Cardiac septum (tissue), 1 donor: ENCODE measurements around the gene PRLR. TPM values are rescaled to one million over a fixed set of nuclear protein-coding genes. Genes with fewer than 3 reads are reported as not detected.
"Not testable (repeated sequence)": the region's sequence is repeated elsewhere in the genome, so short reads cannot be mapped to it uniquely, and the experiment has no call there.

Experiments used
- DNase-seq: peaks from one replicate; pipeline ENCODE4 v3.0.0-alpha.2; 2020; ENCODE audit warnings: low spot score
- intact Hi-C: fragments of 100-400 bp; cut with DNase I; formaldehyde crosslinking; loops from one replicate; pipeline ENCODE4 v1.14.0; 2022
- long read RNA-seq: library from polyadenylated mRNA; unstranded; transcript quantifications from one replicate; pipeline ENCODE4 v2.0.0, GENCODE V29; 2021
- total RNA-seq: library from RNA; stranded (reverse); fragmentation: NEBNext Ultra II Directional; extraction: Animal tissue kit (Norgen Biotek cat#: 25700); gene quantifications from one replicate; pipeline ENCODE4 v1.2.1, GENCODE V29; 2021
- donor health status: DM: no; HTN: no; CAD: no.

The PRLR gene
- total RNA-seq = 0.30 TPM
- long read RNA-seq, partial matches to known transcripts = 0 of 1 reads
- long read RNA-seq, other reads (novel, unspliced or antisense) = 1 of 1 reads

DNA sequence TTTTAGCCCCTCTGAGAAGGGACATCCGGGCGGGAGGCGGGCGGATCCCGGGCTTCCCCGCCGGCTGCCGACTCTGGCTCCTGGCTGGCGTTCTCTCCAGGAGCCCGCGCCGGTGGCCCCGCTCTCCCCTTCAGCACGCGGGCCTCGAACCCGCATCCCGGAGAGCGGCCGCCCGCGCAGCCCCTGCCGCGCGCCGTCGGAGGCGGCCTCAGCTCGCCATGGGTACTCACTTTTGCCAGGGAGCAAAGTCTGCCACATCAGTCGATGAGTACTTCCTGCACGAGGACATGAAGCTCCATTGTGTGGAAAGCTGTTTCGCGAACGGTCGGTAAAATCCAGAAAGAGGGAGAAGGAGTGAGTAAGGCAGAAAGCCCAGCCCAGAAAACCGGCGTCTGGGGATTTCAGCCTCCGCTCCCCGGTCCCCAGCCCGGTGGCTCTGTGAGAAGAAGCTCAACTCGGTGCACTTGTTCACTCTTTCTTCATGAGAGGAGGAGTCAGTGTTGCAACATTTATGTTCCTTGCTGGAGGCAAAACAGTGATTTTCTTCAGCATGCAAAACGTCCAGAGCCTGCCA lies at the start of gene PRLR:
TSS of gene PRLR (minus strand) at position 450 of the 574 bp plus-strand sequence. CDS start 140,867 bp downstream, outside the sequence.
- DNase-seq = no peak
- intact Hi-C loops = no loop called here

DNA sequence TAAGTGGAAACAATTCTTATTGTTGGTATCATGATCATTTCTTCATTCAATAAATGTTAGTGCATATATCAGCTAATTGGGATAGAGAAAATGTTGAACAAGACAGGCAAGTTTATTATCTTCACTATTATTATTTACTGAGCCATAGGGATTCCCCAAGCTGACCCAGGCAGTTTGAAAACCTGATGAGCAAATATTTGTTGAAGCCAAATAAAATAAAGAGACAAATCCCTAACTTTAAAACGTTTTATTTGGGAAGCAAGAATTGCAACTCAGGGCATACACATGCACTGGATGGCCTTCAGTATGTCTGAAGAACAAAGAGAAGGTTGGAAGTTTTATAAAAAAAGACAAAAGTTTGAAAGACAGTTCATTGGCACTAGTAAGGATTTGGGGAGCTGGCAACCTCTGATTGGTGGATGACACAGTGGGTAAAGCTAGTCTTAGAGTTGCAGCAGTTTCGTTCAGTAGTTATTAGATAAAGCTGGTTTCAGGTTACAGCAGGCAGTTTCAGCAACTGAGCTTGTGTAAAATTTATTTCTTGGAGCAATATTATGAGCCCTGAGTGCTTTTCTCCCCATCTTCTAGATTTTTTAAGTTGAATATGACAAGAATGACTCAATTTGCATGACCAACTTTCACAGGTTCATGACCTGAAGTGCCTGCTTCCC lies 44.7 kb upstream of the PRLR start:
- DNase-seq = no peak
- intact Hi-C loops = no loop called here

DNA sequence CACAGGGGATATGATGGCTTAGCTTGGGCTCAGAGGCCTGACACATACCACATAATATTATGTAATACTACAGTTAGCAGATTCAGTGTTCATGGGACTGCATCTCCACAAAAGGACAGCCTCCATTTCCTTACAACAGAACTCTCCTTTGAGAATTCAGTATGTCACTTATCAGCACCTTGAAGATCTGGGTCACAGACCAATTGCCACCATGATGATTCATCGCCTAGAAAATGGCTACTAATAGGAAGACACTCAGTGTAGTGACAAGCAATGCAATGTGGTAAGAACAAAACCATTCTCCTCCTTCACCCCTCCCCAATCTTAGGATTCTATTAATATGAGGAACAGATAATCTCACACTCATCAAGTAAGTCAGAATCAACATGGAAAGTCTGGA lies 38.7 kb upstream of the PRLR start:
- DNase-seq = no peak
- intact Hi-C loops = no loop called here

DNA sequence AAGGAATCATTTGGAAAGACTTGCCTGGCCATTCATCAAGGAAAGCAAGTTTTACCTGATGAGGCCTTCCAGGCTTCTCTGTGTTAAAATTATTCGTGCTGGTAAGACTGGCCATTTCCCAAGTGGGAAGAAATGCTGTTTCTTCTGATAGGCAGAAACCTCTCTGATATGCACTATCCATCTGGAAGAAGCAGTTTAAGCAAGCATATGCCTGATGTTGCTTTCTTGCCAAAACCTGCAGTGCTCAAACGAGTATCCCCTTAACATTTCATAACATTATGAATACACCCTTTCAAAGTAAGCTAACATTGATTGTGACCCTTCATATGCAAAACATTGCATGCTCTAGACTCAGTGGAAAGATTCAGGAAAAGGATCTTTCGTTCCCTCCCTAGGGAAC lies 36.0 kb upstream of the PRLR start:
- intact Hi-C loops = no loop called here
- no peak for DNase-seq

DNA sequence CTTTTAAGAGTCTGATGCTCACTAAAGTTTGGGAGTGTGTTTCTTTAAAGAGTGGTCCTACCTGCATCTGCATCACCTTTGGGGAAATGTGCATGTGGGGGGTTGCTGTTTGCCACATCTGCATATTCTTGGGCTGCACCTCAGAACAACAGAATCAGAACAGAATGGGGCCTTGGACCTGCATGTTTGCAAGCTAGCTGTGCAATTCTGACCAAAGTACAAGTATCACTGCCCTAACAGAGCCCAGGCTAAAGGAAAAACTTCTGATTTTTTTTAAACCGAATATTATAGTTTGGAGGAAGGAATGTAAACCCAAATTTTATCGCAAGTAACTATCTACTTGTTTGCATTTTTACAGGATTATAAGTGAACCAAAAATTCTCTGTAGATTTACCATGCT lies 34.2 kb upstream of the PRLR start:
- DNase-seq = no peak
- intact Hi-C loops = no loop called here

DNA sequence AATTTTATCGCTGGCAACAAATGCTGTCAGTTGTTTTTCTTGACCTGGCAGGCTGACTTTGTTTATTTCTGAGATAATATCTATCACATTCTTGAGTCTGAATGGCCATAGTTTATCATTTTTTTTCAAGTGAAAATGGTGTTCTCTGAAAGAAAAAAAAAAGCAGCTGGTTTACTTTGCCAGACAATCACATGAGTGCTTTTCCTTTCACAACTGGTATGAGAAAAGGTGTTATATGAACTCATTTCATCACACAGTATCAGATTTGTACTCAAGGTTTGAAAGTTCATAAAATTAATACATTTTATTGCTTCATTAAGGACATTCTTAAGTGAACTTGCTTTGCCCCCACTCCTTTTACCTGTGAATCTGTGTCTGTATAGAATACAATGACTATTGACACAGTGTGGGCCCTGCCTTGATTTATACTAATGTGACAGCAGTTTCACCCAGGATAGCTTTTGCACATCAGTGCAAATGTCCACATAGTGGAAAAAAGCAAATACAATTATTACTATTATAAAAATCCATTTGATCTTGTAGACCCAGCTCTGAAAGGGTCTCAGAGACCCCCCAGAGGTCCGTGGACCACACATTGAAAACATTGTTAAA lies 33.1 kb upstream of the PRLR start:
- intact Hi-C loops = no loop called here
- no peak for DNase-seq

DNA sequence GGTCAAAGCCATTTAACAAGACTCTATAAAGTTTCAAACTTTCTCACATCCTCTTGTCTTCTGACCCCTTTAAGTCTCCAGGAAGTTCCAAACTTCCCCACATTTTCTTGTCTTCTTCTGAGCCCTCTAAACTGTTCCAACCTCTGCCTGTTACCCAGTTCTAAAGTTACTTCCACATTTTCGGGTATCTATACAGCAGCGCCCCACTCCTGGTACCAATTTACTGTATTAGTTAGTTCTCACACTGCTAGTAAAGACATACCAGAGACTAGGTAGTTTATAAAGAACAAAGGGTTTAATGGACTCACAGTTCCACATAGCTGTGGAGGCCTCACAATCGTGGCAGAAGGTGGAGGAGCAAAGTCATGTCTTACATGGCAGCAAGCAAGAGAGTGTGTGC lies 23.3 kb upstream of the PRLR start:
- no peak for DNase-seq
- intact Hi-C loops = no loop called here

DNA sequence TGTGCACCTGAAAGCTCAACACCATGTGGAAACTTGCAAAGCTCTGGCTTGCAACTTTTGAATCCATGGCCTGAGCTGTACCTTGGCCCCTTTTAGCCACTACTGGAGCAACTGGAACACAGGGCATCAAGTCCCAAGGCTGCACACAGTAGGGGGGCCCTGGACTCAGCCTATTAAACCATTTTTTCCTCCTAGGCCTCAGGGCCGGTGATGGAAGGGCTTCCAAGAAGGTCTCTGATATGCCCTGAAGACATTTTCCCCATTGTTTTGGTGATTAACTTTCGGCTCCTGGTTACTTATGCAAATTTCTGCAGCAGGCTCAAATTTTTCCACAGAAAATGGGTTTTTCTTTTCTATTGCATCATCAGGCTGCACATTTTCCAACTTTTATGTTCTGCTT lies 22.7 kb upstream of the PRLR start:
- no peak for DNase-seq
- intact Hi-C loops = no loop called here

DNA sequence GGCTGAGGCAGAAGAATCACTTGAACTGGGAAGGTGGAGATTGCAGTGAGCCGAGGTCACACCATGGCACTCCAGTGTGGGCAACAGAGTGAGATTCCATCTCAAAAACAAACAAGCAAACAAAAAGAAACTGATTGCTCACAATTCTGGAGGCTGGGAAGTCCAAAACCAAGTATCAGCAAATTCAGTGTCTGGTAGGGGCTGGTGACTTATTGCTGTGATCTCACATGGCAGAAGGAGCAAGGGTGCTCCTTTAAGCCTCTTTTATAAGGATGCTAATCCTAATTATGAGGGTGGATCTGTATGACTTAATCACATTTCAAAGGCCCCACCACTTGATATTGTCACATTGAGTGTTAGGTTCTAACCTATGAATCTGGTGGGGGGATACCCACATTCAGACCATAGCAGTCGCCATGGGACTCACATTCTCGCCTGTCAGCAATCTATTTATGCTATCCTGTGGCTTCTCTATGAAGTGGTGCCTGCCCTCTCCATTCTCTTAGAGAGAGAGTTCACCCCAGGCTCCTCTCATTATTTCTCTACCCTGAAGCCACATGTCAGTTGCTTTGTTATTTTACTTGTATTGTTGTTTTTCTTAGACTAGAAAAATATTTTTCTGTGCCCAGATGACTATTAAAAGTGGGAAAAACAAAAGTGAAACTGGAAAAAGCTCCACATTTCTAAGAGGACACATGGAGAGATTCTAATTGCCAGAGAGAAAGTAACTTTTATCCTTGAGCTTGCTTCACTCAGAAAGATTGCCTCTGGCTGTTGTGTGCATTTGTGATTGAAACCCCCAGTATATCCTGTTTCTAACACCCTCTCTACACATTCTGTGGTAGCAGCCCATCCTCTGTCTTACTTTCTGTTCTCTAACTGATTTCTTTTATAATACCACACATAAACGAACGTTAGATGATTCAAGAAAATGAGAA lies 18.8 kb upstream of the PRLR start:
- no peak for DNase-seq
- intact Hi-C loops = no loop called here

DNA sequence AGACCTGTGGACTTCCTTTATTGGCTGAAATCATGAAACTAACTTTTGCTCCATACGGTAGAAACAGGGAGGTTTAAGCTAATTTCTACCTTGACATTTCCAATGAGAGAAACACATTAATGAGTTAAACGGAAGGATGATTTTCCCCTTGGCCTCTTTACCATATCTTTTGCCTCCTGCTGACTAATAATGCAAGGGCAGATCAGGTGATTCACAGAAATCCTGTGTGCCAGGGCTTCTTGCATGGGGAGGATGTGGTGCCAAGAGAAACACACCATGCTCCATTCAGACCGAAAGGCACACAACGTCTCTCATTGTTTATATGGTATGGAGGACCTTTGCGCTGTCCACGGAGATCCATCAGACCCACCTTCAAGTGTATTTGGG lies 17.4 kb upstream of the PRLR start:
- no peak for DNase-seq
- intact Hi-C loops = no loop called here

DNA sequence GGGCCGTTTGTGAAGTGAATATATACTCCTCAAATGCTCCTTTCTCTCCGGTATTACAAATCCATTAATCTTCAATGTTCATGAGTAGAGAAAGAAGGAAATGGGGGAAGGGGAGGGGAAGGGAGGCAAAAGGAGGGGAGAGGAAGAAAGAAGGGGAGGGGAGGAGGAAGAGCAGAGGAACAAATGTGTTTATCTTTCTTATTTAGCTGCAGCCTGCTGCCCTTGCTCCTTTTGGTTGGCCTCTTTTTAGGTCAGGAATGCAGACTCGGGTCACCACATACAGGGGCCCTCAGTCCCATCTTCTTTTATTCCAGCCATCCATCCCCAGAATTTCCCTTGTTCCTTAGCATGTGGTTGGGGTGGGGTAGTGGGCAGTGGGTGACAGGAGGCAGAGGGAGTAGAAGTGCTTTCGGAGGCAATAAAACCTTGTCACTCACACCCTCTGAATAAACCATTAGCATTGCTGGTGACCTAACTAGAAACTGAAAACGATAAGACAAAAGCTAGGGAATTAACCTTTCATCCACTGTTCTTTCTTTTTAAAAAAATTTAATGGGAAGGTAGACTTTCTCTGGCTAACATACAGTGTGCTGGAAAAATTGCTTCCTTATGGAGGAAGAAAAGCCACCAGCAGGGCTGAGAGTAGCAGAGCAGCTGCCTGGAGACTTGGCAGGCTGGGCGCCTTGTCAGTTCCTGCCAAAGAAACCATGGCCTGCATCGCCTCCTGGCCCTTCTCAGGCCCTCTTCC lies 16.8 kb upstream of the PRLR start:
- intact Hi-C loops = no loop called here
- no peak for DNase-seq

DNA sequence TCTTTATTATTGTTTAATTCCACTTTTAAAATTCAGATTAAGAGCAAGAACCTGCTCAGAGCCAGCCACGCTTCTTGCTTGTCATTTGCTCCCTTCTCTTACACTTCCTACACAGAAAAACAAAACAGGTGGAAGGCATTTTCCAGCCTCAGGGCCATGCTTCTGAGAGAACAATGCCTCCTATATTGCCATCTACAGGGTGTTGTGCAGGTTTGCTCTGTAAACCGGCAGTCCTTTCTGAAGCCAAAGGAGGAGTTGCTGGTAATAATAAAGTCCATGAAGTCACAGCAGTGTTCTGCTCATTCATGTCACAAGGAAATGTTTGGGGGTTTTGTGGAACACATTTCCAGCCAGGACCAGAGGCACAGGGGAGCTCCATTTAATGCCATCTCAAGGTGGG lies 16.1 kb upstream of the PRLR start:
- DNase-seq = no peak
- intact Hi-C loops = no loop called here

DNA sequence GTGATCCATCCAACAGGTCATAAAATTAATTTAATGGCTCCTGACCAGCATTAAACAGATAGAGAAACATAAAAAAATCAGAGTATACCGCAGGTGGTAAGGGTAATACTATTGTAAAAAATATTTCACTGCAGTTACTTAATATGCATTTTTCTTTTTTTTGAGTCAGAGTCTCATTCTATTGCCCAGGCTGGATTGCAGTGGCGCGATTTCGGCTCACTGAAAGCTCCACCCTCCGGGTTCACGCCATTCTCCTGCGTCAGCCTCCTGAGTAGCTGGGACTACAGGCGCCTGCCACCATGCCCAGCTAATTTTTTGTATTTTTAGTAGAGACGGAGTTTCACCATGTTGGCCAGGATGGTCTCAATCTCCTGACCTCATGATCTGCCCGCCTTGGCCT lies 15.1 kb upstream of the PRLR start:
- intact Hi-C loops, DNase-seq: not testable (repeated sequence)

DNA sequence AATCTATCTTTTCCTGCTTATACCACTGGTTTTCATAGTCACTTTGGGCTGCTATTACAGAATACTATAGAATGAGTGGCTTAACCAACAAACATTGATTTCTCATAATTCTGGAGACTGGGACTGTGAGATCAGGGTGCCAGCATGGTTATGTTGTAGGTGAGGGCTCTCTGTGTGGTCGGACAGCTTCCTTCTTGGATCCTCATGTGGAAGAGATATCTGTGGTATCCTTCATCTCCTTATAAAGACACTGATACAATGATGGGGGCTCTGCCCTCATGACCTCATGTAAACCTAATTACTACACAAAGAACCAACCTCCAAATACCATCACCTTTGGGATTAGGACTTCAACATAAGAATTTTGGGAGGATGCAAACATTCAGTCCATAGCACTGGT lies 13.9 kb upstream of the PRLR start:
- intact Hi-C loops = no loop called here
- DNase-seq = no peak

DNA sequence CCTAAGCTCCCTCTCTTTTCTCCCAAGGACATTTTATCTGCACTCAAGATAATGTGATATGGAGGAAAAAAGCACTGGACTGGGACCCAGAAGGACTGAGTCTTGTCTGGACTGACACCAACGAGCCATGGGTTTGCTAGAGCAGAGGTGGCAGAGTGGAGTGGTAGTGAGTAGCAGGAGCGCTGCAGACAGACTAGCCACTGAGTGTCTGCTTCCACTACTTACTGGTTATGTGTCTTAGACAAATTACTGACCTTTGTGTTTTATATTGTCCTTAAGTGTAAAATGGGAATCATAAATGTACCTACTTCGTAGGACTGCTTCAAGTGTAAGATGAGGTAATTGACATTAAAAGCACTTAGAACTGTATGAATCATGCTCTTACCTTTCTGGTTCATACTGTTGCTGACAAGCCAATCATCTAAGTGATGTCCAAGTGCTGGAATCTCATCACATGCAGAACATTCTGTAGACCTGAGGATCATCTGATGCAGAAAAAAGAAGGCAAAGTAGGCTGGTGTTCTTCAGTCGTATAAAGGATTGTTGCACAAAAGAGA lies 12.5 kb upstream of the PRLR start:
- DNase-seq = no peak
- intact Hi-C loops = no loop called here

DNA sequence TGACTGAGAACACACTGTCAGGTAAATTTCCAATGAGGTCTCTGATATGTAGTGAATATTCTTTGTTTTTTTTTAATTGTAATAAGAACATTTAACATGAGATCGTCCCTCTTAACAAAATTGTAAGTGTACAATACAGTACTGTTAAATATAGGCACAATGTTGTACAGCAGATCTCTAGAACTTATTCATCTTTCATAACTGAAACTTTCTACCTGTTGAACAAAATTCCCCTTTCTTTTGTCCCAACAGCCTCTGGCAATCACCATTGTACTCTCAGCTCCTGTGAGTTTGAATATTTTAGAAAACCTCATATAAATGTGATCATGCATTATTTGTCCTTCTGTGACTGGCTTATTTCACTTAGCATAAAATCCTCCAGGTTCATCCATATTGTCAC lies 10.6 kb upstream of the PRLR start:
- intact Hi-C loops = no loop called here
- no peak for DNase-seq

DNA sequence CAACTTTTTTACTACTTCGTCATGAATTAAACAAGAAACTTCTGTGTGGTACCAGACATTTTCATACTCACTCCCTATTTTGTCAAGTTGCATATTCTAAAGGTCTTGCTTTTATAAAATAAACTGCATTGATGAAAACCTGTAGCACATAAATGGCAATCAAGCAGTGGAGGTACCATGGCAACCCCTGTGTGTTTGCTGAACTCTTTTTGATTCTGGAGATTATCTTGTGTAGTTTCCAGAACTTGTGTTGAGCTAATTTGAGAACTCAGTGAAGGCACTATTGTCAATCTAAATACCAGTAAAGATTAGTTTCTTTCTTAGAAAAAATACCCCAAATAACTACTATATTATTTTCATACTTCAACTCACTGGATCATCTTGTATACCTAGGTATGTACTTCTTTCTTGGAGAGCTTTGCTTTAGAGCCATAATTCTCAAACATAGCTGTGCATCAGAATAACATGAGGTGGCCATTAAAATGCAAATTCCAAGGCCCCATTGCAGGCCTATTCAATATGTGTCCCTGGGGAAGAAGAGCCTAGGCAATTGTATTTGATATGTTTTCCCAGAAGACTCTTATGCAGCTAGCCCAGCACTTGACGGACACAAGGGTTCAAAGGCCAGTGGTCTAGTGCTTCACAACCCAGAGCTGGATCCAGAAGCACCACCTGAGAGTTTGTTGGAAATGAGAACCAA lies 9.8 kb upstream of the PRLR start:
- no peak for DNase-seq
- intact Hi-C loops = no loop called here

DNA sequence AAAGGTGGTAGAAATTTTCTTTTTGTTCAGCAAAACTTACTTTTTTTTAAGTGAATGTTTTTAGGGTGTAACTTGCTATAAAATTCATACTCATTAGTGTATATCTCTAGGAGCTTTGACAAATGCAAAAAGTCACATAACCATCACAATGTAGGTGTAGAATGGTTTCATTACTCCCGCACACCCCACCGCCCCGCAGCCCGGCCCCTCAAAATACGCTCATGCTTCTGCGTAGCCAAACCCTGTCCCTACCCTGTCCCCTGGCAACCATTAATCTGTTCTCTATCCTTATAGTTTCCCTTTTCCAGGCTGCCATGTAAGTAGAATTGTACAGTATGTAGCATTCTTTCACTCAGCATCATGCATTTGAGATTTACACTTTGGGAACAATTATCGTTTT lies 9.2 kb upstream of the PRLR start:
- DNase-seq = no peak
- intact Hi-C loops = no loop called here
